H1 (cell line): ENCODE data around the gene TMEM163. TPM values are rescaled to one million over a fixed set of nuclear protein-coding genes. Genes with fewer than 3 reads are reported as not detected.

ENCODE experiments used
- CTCF ChIA-PET: fragments of 300-600 bp; sonication (Branson Sonifier 250); formaldehyde crosslinking; loops from one replicate; lab custom pipeline; 2021; ENCODE audit not compliant: partially characterized antibody; lab: Charles Lee
- POLR2A ChIA-PET: fragments of 300-600 bp; sonication (Branson Sonifier 250); formaldehyde crosslinking; loops from one replicate; lab custom pipeline; 2021; ENCODE audit warnings: inconsistent platforms; ENCODE audit not compliant: partially characterized antibody; lab: Charles Lee
- DNase-seq, 2 experiments: peaks; one replicate each; pipeline versions ENCODE4 v3.0.0 to v3.0.0-alpha.2; 2010 to 2022; ENCODE audit warnings: low spot score in 2 of 2, low read depth in 1 of 2, mixed read lengths in 1 of 2
- FAIRE-seq: peaks from 2 replicates; lab custom pipeline; 2011; peaks lifted over from hg19 to GRCh38; lab: Jason Lieb, UNC
- H2AFZ ChIP-seq: 2 replicates; pipeline ENCODE4 v1.8.1; 2012; ENCODE audit warnings: low read length, inconsistent platforms
- H2AK5ac ChIP-seq: 2 replicates; pipeline ENCODE4 v1.6.1; 2013; ENCODE audit warnings: low read depth, low read length
- H2BK120ac ChIP-seq: replicated peaks from 2 replicates; pipeline ENCODE3; 2013; ENCODE audit warnings: low read depth, low read length, inconsistent platforms
- H2BK12ac ChIP-seq: 2 replicates; pipeline ENCODE4 v1.6.1; 2013; ENCODE audit warnings: low read depth, low read length
- H2BK15ac ChIP-seq: 2 replicates; pipeline ENCODE4 v1.6.1; 2013; ENCODE audit warnings: low read length
- H2BK20ac ChIP-seq: 2 replicates; pipeline ENCODE4 v1.6.1; 2013; ENCODE audit warnings: low read length
- H2BK5ac ChIP-seq: 2 replicates; pipeline ENCODE4 v1.6.1; 2013; ENCODE audit warnings: low read depth, low read length
- H3K14ac ChIP-seq: 2 replicates; pipeline ENCODE4 v1.6.1; 2013; ENCODE audit warnings: inconsistent platforms; ENCODE audit not compliant: insufficient read length
- H3K18ac ChIP-seq: 2 replicates; pipeline ENCODE4 v1.6.1; 2013; ENCODE audit warnings: low read length; ENCODE audit errors: extremely low read depth
- H3K23ac ChIP-seq: 2 replicates; pipeline ENCODE4 v1.6.1; 2013; ENCODE audit warnings: inconsistent platforms; ENCODE audit not compliant: insufficient read length
- H3K23me2 ChIP-seq: 2 replicates; pipeline ENCODE4 v1.6.1; 2013; ENCODE audit warnings: low read depth, low read length
- H3K27ac ChIP-seq: 2 replicates; pipeline ENCODE4 v1.6.1; 2011; ENCODE audit warnings: low read depth, low read length, inconsistent platforms
- H3K27me3 ChIP-seq, 4 experiments: replicated peaks in 1 of 4; 1 replicate in 1 of 4; 2 replicates in 3 of 4; pipeline versions ENCODE4 v1.6.1 to v1.8.1; 2011 to 2013; ENCODE audit warnings: low read length in 3 of 4, mild to moderate bottlenecking in 3 of 4, inconsistent platforms in 2 of 4, mixed read lengths in 2 of 4, moderate library complexity in 1 of 4; ENCODE audit not compliant: control insufficient read depth in 3 of 4, insufficient read depth in 3 of 4; ENCODE audit errors: extremely low read depth in 1 of 4
- H3K36me3 ChIP-seq, 4 experiments: 2 replicates each; pipeline versions ENCODE4 v1.6.1 to v1.8.1; 2011 to 2013; ENCODE audit warnings: mild to moderate bottlenecking in 4 of 4, low read length in 3 of 4, moderate library complexity in 2 of 4, control low read depth in 1 of 4, inconsistent platforms in 1 of 4; ENCODE audit not compliant: insufficient read depth in 4 of 4, control insufficient read depth in 2 of 4
- H3K4ac ChIP-seq: replicated peaks from 2 replicates; pipeline ENCODE3; 2013; ENCODE audit warnings: low read length, low read depth, mixed read lengths, inconsistent platforms; ENCODE audit not compliant: insufficient read length
- H3K4me1 ChIP-seq, 4 experiments: replicated peaks in 1 of 4; 1 replicate in 1 of 4; 2 replicates in 3 of 4; pipeline versions ENCODE4 v1.6.1 to v1.8.1; 2011 to 2013; ENCODE audit warnings: low read length in 3 of 4, inconsistent platforms in 2 of 4, mixed read lengths in 1 of 4; ENCODE audit not compliant: insufficient read depth in 4 of 4, control insufficient read depth in 3 of 4
- H3K4me2 ChIP-seq, 2 experiments: 2 replicates each; pipeline versions ENCODE4 v1.6.1 to v1.8.1; 2011 to 2013; ENCODE audit warnings: low read depth in 2 of 2, low read length in 2 of 2, control low read depth in 1 of 2, inconsistent platforms in 1 of 2, mild to moderate bottlenecking in 1 of 2; ENCODE audit not compliant: insufficient read depth in 1 of 2
- H3K4me3 ChIP-seq, 4 experiments: fragments of 200-600, 300-600 bp in 1 of 4; sonication (generic), shearing (Covaris generic), sonication (Bioruptor Twin) in 1 of 4; 2 replicates each; pipeline versions ENCODE4 v1.5.1 to v1.8.1; 2011 to 2016; ENCODE audit warnings: low read length in 4 of 4, low read depth in 3 of 4, control low read depth in 2 of 4, inconsistent platforms in 2 of 4, mild to moderate bottlenecking in 2 of 4, mixed read lengths in 1 of 4, moderate library complexity in 1 of 4; ENCODE audit not compliant: insufficient read depth in 2 of 4; ENCODE audit errors: extremely low read depth in 1 of 4
- H3K56ac ChIP-seq: replicated peaks from 2 replicates; pipeline ENCODE3; 2013; ENCODE audit warnings: low read depth, mild to moderate bottlenecking, mixed read lengths, low read length, inconsistent platforms; ENCODE audit not compliant: insufficient read length
- H3K79me1 ChIP-seq: 2 replicates; pipeline ENCODE4 v1.6.1; 2013; ENCODE audit warnings: low read depth, low read length, control low read depth
- H3K79me2 ChIP-seq, 2 experiments: 2 replicates each; pipeline versions ENCODE4 v1.6.1 to v1.8.1; 2012 to 2013; ENCODE audit warnings: low read length in 2 of 2, mild to moderate bottlenecking in 2 of 2, inconsistent platforms in 1 of 2; ENCODE audit not compliant: insufficient read depth in 2 of 2, control insufficient read depth in 1 of 2
- H3K9ac ChIP-seq, 4 experiments: replicated peaks in 1 of 4; 1 replicate in 1 of 4; 2 replicates in 3 of 4; pipeline versions ENCODE4 v1.6.1 to v1.8.1; 2011 to 2013; ENCODE audit warnings: low read depth in 3 of 4, low read length in 3 of 4, control low read depth in 2 of 4, mild to moderate bottlenecking in 2 of 4, moderate library complexity in 2 of 4, inconsistent platforms in 1 of 4; ENCODE audit errors: extremely low read depth in 1 of 4
- H3K9me3 ChIP-seq, 2 experiments: 2 replicates each; pipeline versions ENCODE4 v1.6.1 to v1.8.1; 2012 to 2013; ENCODE audit warnings: mild to moderate bottlenecking in 2 of 2, moderate library complexity in 2 of 2, control low read depth in 1 of 2, inconsistent platforms in 1 of 2, low read depth in 1 of 2, low read length in 1 of 2, mixed read lengths in 1 of 2; ENCODE audit not compliant: insufficient read depth in 2 of 2
- H4K20me1 ChIP-seq, 2 experiments: replicated peaks in 1 of 2; 2 replicates each; pipeline versions ENCODE3 to v1.8.1; 2011 to 2013; ENCODE audit warnings: inconsistent platforms in 2 of 2, low read length in 2 of 2, mild to moderate bottlenecking in 1 of 2; ENCODE audit not compliant: insufficient read depth in 2 of 2, control insufficient read depth in 1 of 2
- H4K5ac ChIP-seq: 2 replicates; pipeline ENCODE4 v1.6.1; 2013; ENCODE audit warnings: low read length, low read depth, mixed read lengths, inconsistent platforms; ENCODE audit not compliant: insufficient read length
- H4K8ac ChIP-seq: 2 replicates; pipeline ENCODE4 v1.8.0; 2013; ENCODE audit warnings: mild to moderate bottlenecking, moderate library complexity, low read length, inconsistent platforms; ENCODE audit not compliant: insufficient read depth; ENCODE audit errors: extremely low read depth
- H4K91ac ChIP-seq: replicated peaks from 2 replicates; pipeline ENCODE3; 2013; ENCODE audit warnings: low read length, mixed read lengths, inconsistent platforms; ENCODE audit not compliant: insufficient read length
- CBX8 ChIP-seq: fragments of 300-800, 300-1000 bp; sonication (generic); IDR thresholded peaks from 2 replicates; pipeline ENCODE4 v1.7.1; 2016; ENCODE audit warnings: low read depth, low read length, borderline replicate concordance
- EGR1 ChIP-seq: IDR thresholded peaks from 2 replicates; pipeline ENCODE4 v1.6.1; 2011; ENCODE audit warnings: low read depth, low read length, borderline replicate concordance
- FOSL1 ChIP-seq: IDR thresholded peaks from 2 replicates; pipeline ENCODE4 v1.6.1; 2011; ENCODE audit warnings: mild to moderate bottlenecking, low read depth, low read length, moderate library complexity; ENCODE audit not compliant: insufficient read depth
- JUN ChIP-seq: IDR thresholded peaks from 2 replicates; pipeline ENCODE4 v1.6.1; 2011; ENCODE audit warnings: low read depth, mild to moderate bottlenecking, improper control_type of control experiment, low read length
- POLR2AphosphoS5 ChIP-seq: IDR thresholded peaks from 2 replicates; pipeline ENCODE4 v1.6.1; 2011; ENCODE audit warnings: low read depth, low read length
- RXRA ChIP-seq: IDR thresholded peaks from 2 replicates; pipeline ENCODE4 v1.6.1; 2011; ENCODE audit warnings: low read depth, mild to moderate bottlenecking, low read length, moderate library complexity; ENCODE audit not compliant: insufficient read depth
- TCF12 ChIP-seq: IDR thresholded peaks from 2 replicates; pipeline ENCODE4 v1.6.1; 2011; ENCODE audit warnings: low read depth, mild to moderate bottlenecking, low read length
- WGBS, 2 experiments: shearing (Covaris generic) in 1 of 2; methylation state at CpG; one replicate each; pipeline versions ENCODE4 v1.1.6 to v1.1.7; 2013 to 2015; ENCODE audit warnings: low lambda C conversion rate in 2 of 2, mixed read lengths in 2 of 2, inconsistent platforms in 1 of 2, low coverage in 1 of 2, missing lambda C conversion rate in 1 of 2; ENCODE audit not compliant: insufficient replicate concordance in 2 of 2, insufficient coverage in 1 of 2, insufficient read length in 1 of 2; ENCODE audit errors: extremely low coverage in 1 of 2, missing lambda C conversion rate in 1 of 2; 5-methylcytosine and 5-hydroxymethylcytosine counted together
- polyA plus RNA-seq, 7 experiments: library from polyadenylated mRNA; depleted of rRNA in 3 of 7; stranded (reverse) in 5 of 7; unstranded in 2 of 7; fragments of >200 nt in 5 of 7; fragments of 200-250 nt in 2 of 7; gene quantifications; 1 replicate in 5 of 7; 2 replicates in 1 of 7; 4 replicates in 1 of 7; pipeline versions ENCODE4 v1.2.1 to v1.2.3, GENCODE V29; 2011 to 2013; ENCODE audit warnings: missing spikeins in 2 of 7, mixed read lengths in 2 of 7
- total RNA-seq: library from RNA; stranded (reverse); fragmentation: NEBNext Ultra II Directional; extraction: Animal tissue kit (Norgen Biotek cat#: 25700); gene quantifications from 2 replicates; pipeline ENCODE4 v1.2.1, GENCODE V29; 2021

TMEM163 gene
- total and polyA plus RNA-seq, 2 of the 8 experiments (the other 6 are each of a cell fraction or from before 2014, with no cell fraction given): 2.8 to 3.2 TPM

DNA sequence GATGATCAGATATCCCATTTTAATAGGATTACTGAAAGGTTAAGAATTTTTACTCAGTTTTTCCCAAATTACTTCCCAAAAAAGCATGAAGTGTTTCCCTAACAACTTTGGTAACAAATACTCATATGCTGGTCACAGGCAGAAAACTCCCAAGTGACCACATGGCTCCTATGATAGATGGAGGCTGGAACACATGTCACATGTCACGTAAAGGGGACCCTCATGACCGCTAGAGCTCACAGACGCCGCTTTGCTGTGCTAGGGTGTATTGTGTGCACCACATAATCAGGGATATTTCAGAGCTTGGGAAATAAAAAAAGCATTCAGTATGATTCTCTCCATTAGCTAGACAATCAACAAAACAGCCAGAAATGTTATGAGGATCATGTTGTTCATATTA is 228.2 kb downstream of the TMEM163 start:
- no peak overlapping the region for H4K5ac ChIP-seq
- H3K14ac ChIP-seq: no peak overlapping the region
- H3K9me3 ChIP-seq: no peaks in the 10 kb centered on the region
- no peak for TF ChIP-seq FOSL1
- no peak for TF ChIP-seq JUN
- TF ChIP-seq POLR2AphosphoS5: no peak
- no peak for TF ChIP-seq RXRA
- no peak for TF ChIP-seq CBX8
- TF ChIP-seq TCF12: no peak
- TF ChIP-seq EGR1: no peak
- H3K56ac ChIP-seq: no peak overlapping the region
- no peaks in the 10 kb centered on the region for H3K4me1 ChIP-seq
- no peaks in the 10 kb centered on the region for H4K20me1 ChIP-seq
- no peak overlapping the region for H3K27ac ChIP-seq
- no peak overlapping the region for H3K9ac ChIP-seq
- H2AFZ ChIP-seq: no peak overlapping the region
- no peaks in the 10 kb centered on the region for H3K27me3 ChIP-seq
- WGBS, 2 experiments: 92% methylated on average over 4 of the region's 4 CpGs; no CpG with 5 or more reads in 1 of the 2 experiments
- ChIA-PET POLR2A (interaction anchor here (0.6 to 0.9 kb wide), 2 partner anchors 9 to 539 kb away, joined by 5 read pairs; no protein-coding TSS in a partner anchor), CTCF (interaction anchor here (0.6 to 2.6 kb wide), 11 partner anchors 10 to 470 kb away, joined by 3 to 12 read pairs (median 3); no protein-coding TSS in a partner anchor)
- FAIRE-seq (no peak), DNase-seq (no peak)
- H3K79me2 ChIP-seq: no peaks in the 10 kb centered on the region
- H3K4me2 ChIP-seq: no peak overlapping the region
- no peaks in the 10 kb centered on the region for H3K36me3 ChIP-seq
- no peak overlapping the region for H2BK120ac ChIP-seq
- H3K23me2 ChIP-seq: no peaks in the 10 kb centered on the region
- H2BK20ac ChIP-seq: no peak overlapping the region
- no peaks in the 10 kb centered on the region for H3K79me1 ChIP-seq
- H2BK12ac ChIP-seq: no peak overlapping the region
- H3K4ac ChIP-seq: no peak overlapping the region
- H2BK15ac ChIP-seq: no peak overlapping the region
- H3K4me3 ChIP-seq: no peak overlapping the region
- H2AK5ac ChIP-seq: no peak overlapping the region
- no peak overlapping the region for H4K91ac ChIP-seq
- H4K8ac ChIP-seq: no peak overlapping the region
- no peak overlapping the region for H3K23ac ChIP-seq
- H3K18ac ChIP-seq: no peak overlapping the region
- H2BK5ac ChIP-seq: no peak overlapping the region
